LNCAP (cell line): Measurements from ENCODE around the gene ATG101.

Source experiments
- CTCF ChIP-seq: fragments of 450-650 bp; IDR thresholded peaks from 2 replicates; pipeline ENCODE4 v1.5.1; 2017; ENCODE audit warnings: mild to moderate bottlenecking

ATG101 gene

GRCh38 chr12:52093346-52093745 is 23.6 kb downstream of the ATG101 start:
- TF ChIP-seq CTCF, result no peak

GRCh38 chr12:52096332-52097044 is 26.7 kb downstream of the ATG101 start:
- TF ChIP-seq CTCF, result no peak

- TF ChIP-seq CTCF, result no peak
These were observed 27.4 kb downstream of the ATG101 start for GRCh38 chr12:52097045-52097666.

- TF ChIP-seq CTCF, result peak; percentile 35; the same call in 1 of the 2 replicates
These were observed 46.7 kb downstream of the ATG101 start for GRCh38 chr12:52116222-52117125.

GRCh38 chr12:52119398-52120254 is 49.8 kb downstream of the ATG101 start:
- TF ChIP-seq CTCF, result peak; percentile 57

GRCh38 chr12:52120951-52121823 is 51.4 kb downstream of the ATG101 start:
- TF ChIP-seq CTCF, result no peak
